SH-SY5Y (cell line): ENCODE measurements around the gene CEBPZ.

Experiments
- GATA2 ChIP-seq: IDR thresholded peaks from 2 replicates; pipeline ENCODE4 v1.6.1; 2011; ENCODE audit warnings: mild to moderate bottlenecking, low read depth, low read length
- GATA3 ChIP-seq: IDR thresholded peaks from 2 replicates; pipeline ENCODE4 v1.6.1; 2011; ENCODE audit warnings: low read depth, mild to moderate bottlenecking, low read length, moderate library complexity

Gene CEBPZ

GRCh38 chr2:37231241-37232130 is at the start of gene CEBPZ, which contains the start of gene NDUFAF7:
Gene CEBPZ, minus strand, starts transcription at chr2:37231596. Its CDS starts 29 bp downstream, at chr2:37231567.
Gene NDUFAF7, plus strand, starts transcription at chr2:37231658. Its CDS starts 48 bp downstream, at chr2:37231706.
- TF ChIP-seq GATA2 (no peak), GATA3 (no peak)

- no peak for TF ChIP-seq GATA2
- no peak for TF ChIP-seq GATA3
Observed at GRCh38 chr2:37276291-37276690, 44.9 kb upstream of the CEBPZ start.

GRCh38 chr2:37274359-37274965 is 43.1 kb upstream of the CEBPZ start:
- no peak for TF ChIP-seq GATA2
- TF ChIP-seq GATA3: no peak

GRCh38 chr2:37271376-37272067 is 40.1 kb upstream of the CEBPZ start:
- TF ChIP-seq GATA3 (no peak), GATA2 (no peak)

GRCh38 chr2:37268111-37268510 is 36.7 kb upstream of the CEBPZ start:
- no peak for TF ChIP-seq GATA2
- no peak for TF ChIP-seq GATA3

GRCh38 chr2:37267685-37268084 is 36.3 kb upstream of the CEBPZ start:
- no peak for TF ChIP-seq GATA2
- TF ChIP-seq GATA3: no peak

- TF ChIP-seq GATA2: no peak
- no peak for TF ChIP-seq GATA3
Observed at GRCh38 chr2:37263839-37264238, 32.4 kb upstream of the CEBPZ start.

GRCh38 chr2:37262522-37262921 is 31.1 kb upstream of the CEBPZ start:
- TF ChIP-seq GATA3 (no peak), GATA2 (no peak)

GRCh38 chr2:37250869-37251740 is 19.7 kb upstream of the CEBPZ start:
- TF ChIP-seq GATA2: no peak
- TF ChIP-seq GATA3: no peak

- TF ChIP-seq GATA2 (no peak), GATA3 (no peak)
Observed at GRCh38 chr2:37246205-37246604, 14.8 kb upstream of the CEBPZ start.

GRCh38 chr2:37244755-37245154 is 13.4 kb upstream of the CEBPZ start:
- TF ChIP-seq GATA2 (no peak), GATA3 (no peak)

GRCh38 chr2:37244017-37244416 is 12.6 kb upstream of the CEBPZ start:
- no peak for TF ChIP-seq GATA3
- no peak for TF ChIP-seq GATA2

GRCh38 chr2:37243435-37243834 is 12.0 kb upstream of the CEBPZ start:
- TF ChIP-seq GATA2 (no peak), GATA3 (no peak)
